ENCODE data around the gene GHDC. TPM values are rescaled to one million over a fixed set of nuclear protein-coding genes. Genes with fewer than 3 reads are reported as not detected.

The GHDC gene
- total RNA-seq, 1 donor from 2014 or later: 5.3 TPM

- no peak for TF ChIP-seq CTCF (IDR thresholded peaks at IDR 0.05; ENCODE audit: partially characterized antibody, unreplicated experiment)
These were observed 12.5 kb downstream of the GHDC start for GRCh38 chr17:42181851-42182207.

GRCh38 chr17:42180922-42181850 is 13.1 kb downstream of the GHDC start, which contains the start of gene KCNH4:
Gene KCNH4 (minus strand): TSS chr17:42181142. CDS start chr17:42180945, 197 bp downstream.
- Mint-ChIP-seq H3K4me3 (ENCODE audit: unreplicated experiment) (peak within 1 kb of the TSS; percentile 63), H3K27me3 (ENCODE audit: unreplicated experiment) (peaks cover 25% of the 10 kb centered on the region), H3K9me3 (ENCODE audit: unreplicated experiment) (peaks cover 9% of the 10 kb centered on the region), H3K36me3 (ENCODE audit: unreplicated experiment) (peaks cover 7% of the 10 kb centered on the region), H3K27ac (ENCODE audit: unreplicated experiment) (no peak within 1 kb of the TSS), H3K4me1 (ENCODE audit: low read depth, unreplicated experiment) (peaks cover 11% of the 10 kb centered on the region)
- peak; percentile 32 for TF ChIP-seq CTCF (IDR thresholded peaks at IDR 0.05; ENCODE audit: partially characterized antibody, unreplicated experiment)
- DNase-seq: peak; percentile 82

More at GRCh38 chr17:42181851-42182207, 12.5 kb downstream of the GHDC start:
- peaks cover 25% of the 10 kb centered on the region for H3K27me3 Mint-ChIP-seq (ENCODE audit: unreplicated experiment)
- DNase-seq: no peak
- H3K4me3 Mint-ChIP-seq (ENCODE audit: unreplicated experiment): peak overlapping the region; percentile 38
- peaks cover 9% of the 10 kb centered on the region for H3K9me3 Mint-ChIP-seq (ENCODE audit: unreplicated experiment)
- H3K27ac Mint-ChIP-seq (ENCODE audit: unreplicated experiment): no peak overlapping the region
- H3K36me3 Mint-ChIP-seq (ENCODE audit: unreplicated experiment): peaks cover 7% of the 10 kb centered on the region
- H3K4me1 Mint-ChIP-seq (ENCODE audit: low read depth, unreplicated experiment): peaks cover 11% of the 10 kb centered on the region

- H3K4me3 Mint-ChIP-seq (ENCODE audit: unreplicated experiment): peak overlapping the region; percentile 63
- peaks cover 9% of the 10 kb centered on the region for H3K9me3 Mint-ChIP-seq (ENCODE audit: unreplicated experiment)
- TF ChIP-seq CTCF (IDR thresholded peaks at IDR 0.05; ENCODE audit: partially characterized antibody, unreplicated experiment): no peak
- peaks cover 7% of the 10 kb centered on the region for H3K36me3 Mint-ChIP-seq (ENCODE audit: unreplicated experiment)
- H3K4me1 Mint-ChIP-seq (ENCODE audit: low read depth, unreplicated experiment): peaks cover 6% of the 10 kb centered on the region
- DNase-seq: no peak
- peaks cover 31% of the 10 kb centered on the region for H3K27me3 Mint-ChIP-seq (ENCODE audit: unreplicated experiment)
- no peak overlapping the region for H3K27ac Mint-ChIP-seq (ENCODE audit: unreplicated experiment)
These were observed 13.8 kb downstream of the GHDC start for GRCh38 chr17:42180411-42180921.

- TF ChIP-seq CTCF (IDR thresholded peaks at IDR 0.05; ENCODE audit: partially characterized antibody, unreplicated experiment): no peak
These were observed 14.3 kb downstream of the GHDC start for GRCh38 chr17:42179911-42180410.

More at GRCh38 chr17:42179911-42180410, 14.3 kb downstream of the GHDC start:
- peaks cover 7% of the 10 kb centered on the region for H3K36me3 Mint-ChIP-seq (ENCODE audit: unreplicated experiment)
- H3K9me3 Mint-ChIP-seq (ENCODE audit: unreplicated experiment): peaks cover 8% of the 10 kb centered on the region
- H3K27ac Mint-ChIP-seq (ENCODE audit: unreplicated experiment): no peak overlapping the region
- DNase-seq: peak; percentile 51
- peak overlapping the region; percentile 63 for H3K4me3 Mint-ChIP-seq (ENCODE audit: unreplicated experiment)
- peaks cover 4% of the 10 kb centered on the region for H3K4me1 Mint-ChIP-seq (ENCODE audit: low read depth, unreplicated experiment)
- H3K27me3 Mint-ChIP-seq (ENCODE audit: unreplicated experiment): peaks cover 36% of the 10 kb centered on the region
